ENCODE data around the gene SLC10A7.

Gene SLC10A7

DNA sequence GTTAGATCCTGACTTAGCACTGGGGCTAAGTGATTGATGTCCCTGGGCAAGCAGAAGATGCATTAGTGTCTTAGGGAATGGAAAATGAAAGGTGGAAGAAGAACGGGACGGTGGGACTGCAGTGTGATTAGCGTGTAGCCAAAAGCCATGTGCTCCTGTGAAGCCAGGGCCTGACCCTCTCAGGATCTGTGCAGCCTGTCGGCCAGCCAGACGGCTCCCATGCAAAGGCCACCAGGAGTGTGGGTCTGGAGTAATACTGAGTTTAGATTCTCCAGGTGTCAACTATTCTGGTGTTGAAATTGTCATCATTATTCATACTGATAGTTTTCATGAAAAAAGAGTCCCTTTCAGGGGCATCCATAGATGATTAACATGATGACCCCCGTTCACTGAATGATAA lies 275.4 kb downstream of the SLC10A7 start:
- DNase-seq = no peak

DNA sequence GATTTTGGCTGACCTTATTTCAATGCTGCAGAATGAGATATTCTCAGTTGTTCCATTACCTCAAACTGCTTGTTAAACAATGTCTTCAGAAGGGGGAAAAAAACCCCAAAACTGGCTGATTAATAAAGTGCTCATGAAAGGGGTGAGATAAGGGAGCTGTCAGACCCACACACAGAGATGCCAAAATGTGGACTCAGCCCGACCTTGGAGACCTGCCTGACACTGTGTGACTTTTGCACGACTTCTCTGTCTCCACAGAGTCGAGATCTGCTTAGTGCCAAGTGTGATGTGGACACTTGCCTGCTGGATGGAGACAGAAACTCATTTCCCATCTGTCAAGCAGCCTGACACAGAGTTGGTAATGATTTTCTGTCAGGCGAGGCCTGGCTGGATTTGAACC lies 275.9 kb downstream of the SLC10A7 start:
- no peak for DNase-seq

DNA sequence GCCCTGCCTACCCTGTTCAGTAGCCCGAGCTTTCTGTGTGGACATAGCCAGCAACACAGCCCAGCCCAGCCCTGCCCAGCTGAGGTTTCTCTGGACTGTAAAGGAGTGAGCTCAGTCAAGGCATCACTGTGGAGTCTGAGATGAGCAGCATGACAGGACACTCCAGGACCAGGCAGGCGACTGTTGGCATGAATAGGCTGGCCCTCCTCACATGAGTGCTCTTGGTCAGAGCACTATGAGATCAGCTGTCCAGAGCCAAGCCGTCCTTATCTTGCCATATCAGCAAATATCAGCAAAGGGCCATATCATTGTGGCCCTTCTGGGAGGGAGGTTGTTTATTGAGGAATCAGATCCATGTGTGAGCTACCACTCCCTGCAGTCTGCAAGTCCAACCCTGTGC lies 276.5 kb downstream of the SLC10A7 start:
- no peak for DNase-seq

DNA sequence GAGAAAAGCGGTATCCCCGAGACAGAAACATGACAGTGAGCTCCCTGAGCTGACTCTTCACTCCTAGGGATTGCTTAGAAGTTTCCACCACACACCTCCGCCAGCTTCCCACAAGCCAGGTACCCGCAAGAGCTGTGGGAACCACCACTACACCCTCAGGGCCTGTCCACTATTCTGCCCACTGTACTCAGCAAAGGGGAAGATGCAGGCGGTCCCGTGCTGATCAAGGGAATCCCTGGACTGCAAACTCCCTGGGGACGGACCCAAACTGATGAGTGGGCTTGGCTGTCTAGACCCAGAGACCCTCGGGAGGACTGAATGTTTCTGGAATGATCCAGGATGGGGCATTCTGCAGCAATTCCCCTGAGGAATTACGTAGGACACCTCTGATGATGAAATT lies 277.2 kb downstream of the SLC10A7 start:
- DNase-seq = no peak

DNA sequence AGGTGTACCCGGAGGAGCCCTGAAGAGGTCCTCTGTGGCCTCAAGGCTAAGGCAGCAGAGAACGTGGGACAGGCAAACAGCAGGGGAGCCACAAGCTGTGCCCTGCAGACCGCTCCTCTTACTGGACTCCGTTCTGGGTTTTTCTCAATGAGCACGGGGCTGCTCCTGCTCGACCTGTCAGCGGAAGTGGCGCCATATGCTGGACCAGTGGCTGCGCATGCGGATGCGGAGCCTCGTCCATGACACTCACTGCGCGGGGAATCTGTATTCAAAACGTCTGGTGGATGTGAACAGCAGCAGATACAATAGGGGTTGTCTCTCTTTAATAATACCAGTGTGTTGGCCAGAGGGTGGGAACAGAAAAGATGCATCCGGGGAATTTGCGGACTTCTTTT lies 277.9 kb downstream of the SLC10A7 start:
- DNase-seq = no peak

DNA sequence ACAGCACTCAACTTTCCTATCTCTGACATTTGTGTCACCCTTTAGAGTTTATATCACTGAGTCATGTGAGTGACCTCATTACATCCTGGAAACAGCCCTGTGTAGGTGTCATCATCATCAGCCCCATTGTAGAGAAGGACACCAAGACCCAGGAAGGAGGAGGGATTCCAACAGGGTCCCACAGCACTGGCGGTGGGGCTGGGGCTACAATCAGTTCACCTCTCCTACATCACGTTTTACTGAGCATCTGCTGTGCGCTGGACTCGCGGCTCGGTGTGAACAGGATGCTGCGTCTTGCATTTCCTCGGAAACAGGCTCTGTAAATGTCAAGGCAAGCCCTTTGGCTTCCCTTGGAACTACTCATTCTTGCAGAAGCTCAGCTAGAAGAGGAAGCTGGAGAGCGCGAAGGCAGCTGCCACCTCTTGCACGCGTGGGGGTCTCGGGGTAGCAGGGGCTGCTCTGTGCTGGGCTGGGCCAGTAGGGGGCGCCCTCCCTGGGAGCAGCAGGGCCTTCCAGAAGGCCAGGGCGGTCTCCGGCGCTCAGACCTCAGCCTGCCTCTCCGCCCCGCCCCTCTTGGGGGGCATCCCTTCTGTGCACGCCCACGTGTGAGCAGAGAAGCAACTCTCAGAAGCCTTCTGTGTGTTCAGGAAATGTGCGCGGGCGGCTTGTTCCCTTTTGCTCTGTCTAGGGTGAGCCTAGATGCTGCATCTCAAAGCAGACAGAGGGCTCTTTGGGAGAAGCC lies 278.4 kb downstream of the SLC10A7 start:
- no peak for DNase-seq

DNA sequence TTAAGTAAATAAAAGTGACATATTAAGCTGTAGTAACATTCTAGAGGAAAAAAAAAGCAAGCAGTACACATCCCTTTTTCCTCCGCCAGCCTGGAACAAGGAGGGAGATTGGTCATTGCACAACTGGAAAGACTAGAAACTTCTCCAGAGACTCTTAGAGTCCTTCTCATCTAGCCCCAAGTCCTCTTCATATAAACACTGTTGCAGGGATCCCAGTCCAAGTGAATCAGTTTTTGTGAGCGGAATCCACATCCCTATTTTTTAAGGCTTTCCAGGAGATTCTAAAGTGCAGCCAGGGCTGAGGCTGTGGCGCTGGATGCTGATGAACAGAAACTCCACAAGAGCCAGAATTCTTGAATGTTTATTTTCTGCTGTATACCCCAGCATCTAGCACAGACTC lies 283.6 kb downstream of the SLC10A7 start:
- DNase-seq = no peak

DNA sequence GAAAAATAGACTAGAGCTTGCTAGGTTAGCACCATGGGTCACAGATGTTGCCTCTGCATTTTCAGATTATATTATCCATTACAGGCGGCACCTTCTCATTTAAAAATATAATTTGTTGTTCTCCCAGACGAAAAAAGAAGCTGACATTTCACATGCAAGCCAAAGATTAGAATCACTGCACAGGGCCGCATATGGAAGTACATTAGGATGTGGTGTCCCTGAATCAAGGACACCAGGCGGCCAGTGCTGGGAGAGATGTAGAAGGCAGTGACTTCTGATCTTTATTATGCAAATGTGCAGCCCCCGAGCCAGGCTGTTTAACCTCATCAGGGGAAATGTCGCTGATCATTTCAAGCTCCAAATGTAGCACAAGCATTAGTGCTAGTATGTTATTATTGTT lies 284.6 kb downstream of the SLC10A7 start:
- no peak for DNase-seq

DNA sequence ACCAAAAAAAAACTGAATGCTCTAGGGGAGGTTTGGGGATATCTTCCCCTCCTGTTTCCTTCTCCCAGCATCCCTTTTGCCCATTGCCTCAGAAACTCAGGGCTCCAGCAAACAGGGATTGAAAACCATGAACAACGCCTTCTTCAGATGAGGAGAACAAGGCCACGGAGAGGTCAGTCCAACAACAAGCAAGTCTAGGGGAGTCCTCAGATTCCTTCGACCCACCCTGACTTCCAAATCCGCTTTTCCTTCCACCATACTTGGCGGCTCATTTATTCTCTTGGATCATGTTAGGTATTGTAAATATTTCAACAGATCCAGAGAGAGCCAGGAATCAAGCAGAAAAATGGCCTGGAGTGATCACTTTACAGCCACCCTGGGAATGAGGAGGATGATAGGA lies 285.5 kb downstream of the SLC10A7 start:
- no peak for DNase-seq

DNA sequence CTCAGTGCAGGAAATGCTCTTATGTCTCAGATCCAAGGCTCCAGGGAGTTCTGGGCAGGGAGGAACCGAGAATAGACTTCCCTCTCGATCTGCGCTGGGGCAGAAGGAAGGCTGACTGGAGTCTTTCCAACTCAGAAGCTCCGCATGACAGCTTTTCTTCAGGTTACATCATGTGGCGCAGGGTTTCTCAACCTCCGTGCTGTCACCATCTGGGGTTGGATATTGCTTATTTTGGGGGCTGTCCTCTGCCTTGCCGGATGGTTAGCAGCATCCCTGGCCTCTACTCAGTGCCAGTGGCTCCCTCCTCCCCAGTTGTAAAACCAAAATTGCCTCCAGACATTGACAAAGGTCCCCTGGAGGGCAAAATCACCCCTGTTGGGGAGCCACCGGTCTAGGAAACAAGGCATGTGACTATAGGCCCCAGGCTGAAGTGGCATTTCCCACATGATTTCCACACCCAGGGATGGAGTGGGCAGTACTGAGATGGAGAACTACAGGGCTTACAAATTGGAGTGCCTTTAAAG lies 286.0 kb downstream of the SLC10A7 start:
- no peak for DNase-seq

DNA sequence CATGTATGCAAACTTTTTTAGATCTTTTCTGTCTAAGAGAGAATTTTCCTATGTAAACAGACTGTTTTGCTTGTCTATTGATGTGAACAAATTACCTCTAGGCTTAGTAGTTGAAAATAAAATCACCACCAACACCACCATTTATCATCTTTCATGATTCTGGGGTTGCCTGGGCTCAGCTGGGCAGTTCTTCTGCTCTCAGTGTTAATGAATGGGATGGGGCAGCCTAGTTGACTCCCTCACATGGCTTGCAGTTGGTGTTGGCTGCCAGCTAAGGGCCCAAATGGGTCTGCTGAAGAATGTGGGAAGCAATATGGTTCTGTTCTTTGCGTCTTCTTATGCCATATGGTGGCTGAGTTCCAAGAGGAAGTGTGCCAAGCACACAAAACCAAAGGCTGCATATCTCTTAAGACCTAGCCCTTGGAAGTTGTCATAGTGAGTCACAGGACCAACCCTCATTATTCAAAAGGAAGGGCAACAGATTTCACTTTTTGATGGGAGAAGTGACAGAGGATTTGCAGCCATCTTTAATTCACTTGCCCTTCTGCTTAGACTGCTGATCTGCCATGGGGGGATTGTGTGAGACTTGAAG lies 289.5 kb downstream of the SLC10A7 start:
- DNase-seq = no peak

DNA sequence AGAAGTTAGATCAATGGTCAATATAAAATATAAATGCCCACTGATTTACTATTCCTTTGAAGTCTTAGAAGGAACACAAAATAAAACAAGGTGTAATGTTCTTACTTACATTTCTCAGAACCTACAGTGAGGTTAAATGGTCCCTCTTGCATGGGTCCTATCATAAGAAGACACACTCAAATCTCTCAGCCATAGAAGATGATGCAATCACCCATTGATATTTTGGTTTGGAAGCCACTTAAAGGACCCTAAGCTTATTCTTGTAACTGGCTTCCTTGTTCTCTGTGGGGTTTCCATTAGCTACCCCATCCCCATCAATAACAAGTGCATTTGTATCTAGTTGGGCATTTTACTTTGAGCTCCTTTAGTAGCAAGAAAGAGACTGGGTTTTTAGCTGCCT lies 292.3 kb downstream of the SLC10A7 start:
- DNase-seq = no peak

DNA sequence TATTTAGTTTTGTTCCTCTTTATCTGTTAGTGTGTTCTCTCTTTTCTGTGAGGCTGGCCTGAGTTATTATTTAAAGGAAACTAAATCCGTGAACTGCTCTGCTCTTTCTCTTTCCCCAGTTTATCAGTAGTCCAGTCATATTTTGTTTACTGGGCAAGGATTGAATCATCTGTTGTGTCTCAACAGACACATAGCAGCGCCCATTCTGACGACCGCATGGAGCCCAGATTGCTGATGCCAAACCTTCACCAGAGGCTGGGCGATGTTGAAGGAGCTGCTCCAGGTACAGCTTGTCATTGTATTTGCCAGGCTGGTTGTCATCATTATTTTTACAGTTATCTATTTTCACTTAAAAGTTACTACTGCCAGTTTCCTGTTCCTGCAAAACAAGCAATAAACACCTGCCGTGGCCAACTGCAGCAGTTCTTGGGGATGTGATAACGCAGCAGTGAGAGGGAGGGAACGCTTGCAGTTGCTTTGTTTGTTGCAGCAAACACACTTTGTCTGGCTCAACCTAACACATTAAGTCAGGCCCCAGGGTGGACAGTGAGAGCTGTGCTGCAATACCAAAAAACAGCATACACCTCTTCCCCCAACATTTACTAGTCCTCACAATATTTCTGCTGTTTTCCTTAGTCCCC lies 297.3 kb downstream of the SLC10A7 start:
- no peak for DNase-seq

DNA sequence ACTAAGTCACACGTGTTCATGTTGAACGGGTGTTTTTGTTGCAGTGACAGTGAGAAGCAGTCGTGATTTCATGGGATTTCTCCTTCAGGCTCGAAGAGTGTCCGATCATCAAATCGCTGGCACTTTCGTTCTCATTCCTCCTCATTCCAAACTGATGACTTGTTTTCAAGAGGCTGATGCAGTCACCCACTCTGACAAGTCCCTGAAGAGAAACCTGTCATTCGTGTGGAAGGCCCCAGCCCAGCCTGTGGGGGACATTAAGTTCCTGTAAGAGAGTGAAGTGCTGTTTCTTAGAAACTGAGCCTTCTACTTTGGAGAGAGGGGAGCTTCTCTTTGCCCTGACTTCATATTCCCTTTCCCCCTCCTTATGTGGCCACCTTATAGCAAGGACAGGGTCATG lies 299.4 kb downstream of the SLC10A7 start:
- DNase-seq = no peak

DNA sequence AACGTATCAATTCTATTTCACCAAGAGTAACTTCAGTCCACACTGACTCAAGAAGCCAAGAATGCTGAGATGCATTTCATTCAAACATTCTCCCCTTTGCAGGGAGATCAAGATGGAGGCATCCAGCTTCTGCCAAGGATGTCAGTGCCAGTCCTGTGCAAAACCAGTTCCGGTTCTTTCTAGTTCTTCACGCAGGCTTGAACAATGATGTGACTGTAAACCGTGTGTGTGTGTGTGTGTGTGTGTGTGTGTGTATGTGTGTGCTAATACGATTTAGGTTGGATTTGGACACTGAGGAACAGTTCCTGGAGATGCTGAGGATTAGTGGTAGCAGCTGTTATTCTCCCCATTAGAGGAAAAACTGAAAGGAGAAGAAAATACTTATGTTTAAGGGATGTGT lies 307.5 kb downstream of the SLC10A7 start, which contains the start of gene REELD1:
Gene REELD1, plus strand, starts transcription at position 301 of the 400 bp plus-strand sequence. CDS start 2,415 bp downstream, outside the sequence.
- no peak for DNase-seq

DNA sequence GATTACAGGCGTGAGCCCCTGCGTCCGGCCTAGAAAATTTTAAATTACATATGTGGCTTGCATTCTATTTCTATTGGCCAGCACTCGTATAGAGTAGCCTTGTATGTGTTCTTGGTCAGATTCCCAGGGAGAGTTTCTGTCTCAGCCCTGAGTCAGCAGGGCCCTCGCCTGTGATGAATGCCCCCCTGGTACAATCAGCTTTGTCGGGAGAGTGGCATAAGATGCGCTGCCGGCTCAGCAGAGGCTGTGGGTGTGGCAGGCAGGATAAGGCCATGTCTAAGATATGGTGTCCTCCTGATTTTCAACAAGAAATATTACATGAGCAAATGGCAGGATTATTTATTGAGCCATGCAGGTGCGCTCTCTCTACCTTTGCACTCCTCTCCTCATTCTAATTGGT lies 309.0 kb downstream of the SLC10A7 start:
- DNase-seq = no peak

DNA sequence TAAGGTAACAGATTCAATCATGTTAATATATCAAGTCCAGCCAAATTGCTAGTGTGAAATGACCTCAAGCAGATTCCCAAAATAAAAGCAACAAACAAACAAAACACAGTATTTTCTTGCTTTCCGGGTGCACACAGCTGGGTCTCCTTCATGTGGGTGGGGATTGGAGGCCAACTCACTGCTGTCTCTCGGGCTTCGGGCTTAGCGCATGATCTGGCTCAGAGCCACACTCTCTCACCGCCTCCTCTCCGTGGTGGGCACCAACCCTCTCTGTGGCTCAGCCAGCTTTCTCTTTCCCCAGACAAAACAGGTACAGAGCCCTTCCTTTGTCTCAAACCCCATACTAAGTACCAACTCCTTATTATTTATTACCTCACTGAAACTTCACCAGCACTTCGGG lies 310.3 kb downstream of the SLC10A7 start:
- no peak for DNase-seq

DNA sequence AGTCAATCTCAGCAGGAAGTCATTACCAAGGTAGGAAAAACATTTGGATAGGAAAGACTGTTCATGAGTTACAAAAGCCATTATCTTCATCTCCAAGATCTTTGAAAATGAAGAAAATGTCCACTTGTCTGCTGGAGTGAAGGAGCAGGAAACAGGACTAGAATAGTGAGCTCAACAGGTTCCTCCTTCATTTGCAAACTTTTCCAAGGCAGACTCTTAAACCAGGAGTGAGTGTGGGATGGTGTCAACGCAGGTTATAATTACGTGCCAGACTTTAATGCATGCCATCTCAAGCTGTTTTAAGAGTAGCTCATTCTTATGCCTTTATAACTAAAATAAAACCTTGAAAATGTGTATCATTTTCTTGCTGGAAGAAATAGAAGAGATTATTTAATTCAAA lies 310.9 kb downstream of the SLC10A7 start:
- no peak for DNase-seq

DNA sequence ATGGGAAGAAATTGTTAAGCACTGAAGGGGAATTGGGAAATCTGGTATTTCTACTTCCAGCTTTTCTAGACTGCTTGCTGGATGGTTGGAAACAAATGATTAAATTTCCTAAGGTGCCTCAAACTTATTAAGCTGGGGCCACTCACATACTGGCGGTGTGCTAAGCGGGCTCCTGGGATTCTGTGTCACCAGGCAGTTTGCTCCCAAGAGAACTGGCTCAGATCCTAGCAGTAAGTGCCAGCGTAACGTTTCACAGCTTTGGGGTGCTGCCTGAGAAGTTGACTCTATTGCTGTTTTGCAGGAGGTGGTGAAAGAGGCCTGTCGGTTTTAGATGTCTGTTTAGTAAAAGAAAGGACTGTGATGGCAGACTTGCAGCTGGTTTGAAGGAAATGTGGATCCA lies 314.3 kb downstream of the SLC10A7 start:
- DNase-seq = no peak
